Medulla oblongata (tissue), 1 donor: ENCODE results near the gene CCDC14.
"Not testable (repeated sequence)": the region's sequence is repeated elsewhere in the genome, so short reads cannot be mapped to it uniquely, and the experiment has no call there.

Source experiments
- DNase-seq: peaks from one replicate; pipeline ENCODE4 v3.0.0-alpha.2; 2015; ENCODE audit errors: extremely low spot score

CCDC14 gene

GRCh38 chr3:123899300-123899865 lies 61.6 kb downstream of the CCDC14 start:
- no peak for DNase-seq

GRCh38 chr3:123893012-123893411 lies 68.0 kb downstream of the CCDC14 start:
- no peak for DNase-seq

DNA sequence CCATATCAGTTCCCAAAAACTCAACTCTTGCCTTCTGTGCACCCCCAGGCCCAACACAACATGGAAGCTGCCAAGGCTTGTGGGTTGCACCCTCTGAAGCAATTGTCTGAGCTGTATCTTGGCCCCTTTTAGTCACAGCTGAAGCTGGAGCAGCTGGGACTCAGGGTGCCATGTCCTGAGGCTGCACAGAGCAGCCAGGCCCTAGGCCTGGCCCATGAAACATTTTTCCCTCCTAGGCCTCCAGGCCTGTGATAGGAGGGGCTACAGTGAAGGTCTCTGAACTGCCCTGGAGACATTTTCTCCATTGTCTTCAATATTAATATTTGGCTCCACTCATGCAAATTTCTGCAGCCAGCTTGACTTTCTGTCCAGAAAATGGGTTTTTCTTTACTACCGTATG lies 68.8 kb downstream of the CCDC14 start:
- no peak for DNase-seq

DNA sequence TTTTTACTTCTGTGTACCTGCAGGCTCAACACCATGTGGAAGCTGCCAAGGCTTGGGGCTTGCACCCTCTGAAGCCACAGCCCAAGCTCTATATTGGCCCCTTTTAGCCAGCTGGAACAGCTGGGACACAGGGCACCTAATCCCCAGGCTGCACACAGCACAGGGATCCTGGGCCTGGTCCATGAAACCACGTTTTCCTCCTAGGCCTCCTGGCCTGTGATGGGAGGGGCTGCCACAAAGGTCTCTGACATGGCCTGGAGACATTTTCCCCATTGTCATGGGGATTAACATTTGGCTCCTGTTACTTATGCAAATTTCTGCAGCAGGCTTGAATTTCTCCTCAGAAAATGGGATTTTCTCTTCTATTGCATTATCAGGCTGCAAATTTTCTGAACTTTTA lies 70.0 kb downstream of the CCDC14 start:
- DNase-seq = not testable (repeated sequence)

DNA sequence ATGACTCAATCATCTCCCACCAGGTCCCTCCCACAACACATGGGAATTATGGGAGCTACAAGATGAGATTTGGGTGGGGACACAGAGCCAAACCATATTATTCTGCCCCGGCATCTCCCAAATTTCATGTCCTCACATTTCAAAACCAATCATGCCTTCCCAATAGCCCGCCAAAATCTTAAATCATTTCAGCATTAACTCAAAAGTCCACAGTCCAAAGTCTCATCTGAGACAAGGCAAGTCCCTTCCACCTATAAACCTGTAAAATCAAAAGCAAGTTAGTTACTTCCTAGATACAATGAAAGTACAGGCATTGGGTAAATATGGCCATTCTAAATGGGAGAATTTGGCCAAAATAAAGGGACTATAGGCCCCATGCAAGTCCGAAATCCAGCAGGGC lies 70.9 kb downstream of the CCDC14 start:
- DNase-seq = not testable (repeated sequence)

- no peak for DNase-seq
These were observed 76.0 kb downstream of the CCDC14 start for GRCh38 chr3:123884993-123885392.

DNA sequence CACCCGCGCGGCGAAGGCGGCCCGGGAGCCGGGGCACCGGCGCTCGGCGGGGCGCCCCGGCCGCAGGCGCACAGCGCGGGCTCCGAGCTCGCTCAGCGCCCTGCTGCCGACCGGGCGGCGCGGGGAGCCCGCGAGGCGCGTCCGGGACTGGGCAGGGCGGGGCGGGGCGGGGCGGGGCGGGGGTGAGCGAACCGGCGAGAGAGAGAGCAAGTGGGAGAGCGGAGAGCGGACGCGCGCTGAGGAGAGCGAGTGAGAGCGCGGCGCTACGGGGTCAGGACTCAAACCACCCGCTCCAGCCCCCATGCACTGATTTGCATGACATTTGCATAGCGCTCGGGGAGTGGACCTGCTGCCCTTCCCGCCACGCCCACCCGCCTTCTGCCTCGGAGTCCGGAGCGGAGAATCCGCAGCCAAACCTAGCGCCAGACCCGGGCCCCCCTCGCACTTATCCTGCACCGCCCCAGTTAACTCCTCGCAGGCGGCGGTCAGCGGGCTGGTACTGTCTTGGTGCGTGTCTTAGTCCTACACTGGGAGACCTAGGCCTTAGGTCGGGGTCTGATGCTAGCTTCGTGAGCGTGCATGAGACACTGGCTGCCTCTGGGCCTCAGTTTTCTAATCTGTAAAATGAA lies 76.7 kb downstream of the CCDC14 start, which contains the start of gene MYLK:
Gene MYLK (minus strand): TSS at position 130 of the 629 bp plus-strand sequence. CDS start 90,491 bp downstream, outside the sequence.
- peak; percentile 23 for DNase-seq

GRCh38 chr3:123883701-123884202 lies 77.3 kb downstream of the CCDC14 start:
- no peak for DNase-seq

- no peak for DNase-seq
These were observed 77.9 kb downstream of the CCDC14 start for GRCh38 chr3:123883111-123883510.

- DNase-seq = no peak
These were observed 79.3 kb downstream of the CCDC14 start for GRCh38 chr3:123881771-123882170.

DNA sequence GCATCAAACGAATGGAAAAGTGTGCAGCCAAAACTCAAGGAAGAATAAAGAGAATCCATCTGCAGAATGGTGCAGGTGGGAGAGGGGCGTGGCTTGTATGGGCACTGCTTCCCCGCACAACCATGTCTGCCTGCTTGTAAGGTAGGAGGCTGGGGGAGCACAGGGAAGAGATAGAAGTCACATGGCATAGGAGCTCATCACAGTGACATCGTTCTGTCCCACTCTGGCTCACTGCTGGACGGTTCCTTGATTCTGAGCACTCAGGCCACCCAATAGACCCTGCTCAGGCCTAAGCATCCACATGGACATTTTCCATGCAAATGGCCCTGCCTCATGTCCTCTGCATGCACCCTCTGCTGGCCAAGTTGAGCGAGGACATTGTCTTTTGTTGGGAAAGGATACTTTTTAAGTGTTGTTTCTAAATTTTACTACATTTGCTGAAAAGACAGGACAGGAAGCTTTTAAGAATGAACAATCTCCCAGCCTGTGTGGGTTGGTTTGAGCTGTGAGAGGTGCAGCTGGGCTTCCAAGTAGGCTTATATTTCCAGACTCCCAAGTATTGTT lies 79.9 kb downstream of the CCDC14 start:
- peak; percentile 31 for DNase-seq

DNA sequence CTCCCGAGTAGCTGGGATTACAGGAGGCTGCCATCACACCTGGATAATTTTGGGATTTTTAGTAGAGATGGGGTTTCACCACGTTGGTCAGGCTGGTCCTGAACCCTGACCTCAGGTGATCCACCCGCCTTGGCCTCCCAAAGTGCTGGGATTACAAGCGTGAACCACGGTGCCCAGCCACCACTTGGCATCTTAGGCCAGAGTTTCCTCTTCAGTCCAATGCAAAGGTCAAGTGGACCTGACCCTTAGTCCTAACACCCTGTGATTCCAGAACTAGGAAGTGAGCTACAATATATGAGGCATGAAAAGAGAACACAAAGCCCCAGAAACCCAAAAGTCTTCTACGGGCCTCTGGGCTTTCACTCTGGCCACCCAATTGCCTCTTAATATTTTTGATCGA lies 82.2 kb downstream of the CCDC14 start:
- no peak for DNase-seq

- DNase-seq = no peak
These were observed 83.1 kb downstream of the CCDC14 start for GRCh38 chr3:123877965-123878364.

DNA sequence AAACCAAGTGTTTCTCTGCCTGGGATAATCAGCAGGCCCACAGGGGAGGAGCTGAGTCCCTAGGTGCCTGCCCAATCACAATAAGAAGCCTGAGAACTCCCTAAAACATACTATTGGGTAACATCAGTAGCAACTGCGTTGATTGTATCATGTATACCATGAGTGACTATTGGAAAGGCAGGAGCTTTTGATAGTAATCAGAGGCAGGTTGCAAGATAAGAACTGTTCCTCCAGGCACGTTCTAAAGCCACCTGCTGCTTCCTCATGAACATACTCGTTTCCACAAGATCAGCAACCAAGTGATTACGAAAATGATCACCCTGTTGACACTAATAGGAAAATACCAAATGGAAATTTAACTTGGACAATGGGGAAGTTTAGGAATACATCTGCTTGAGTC lies 83.6 kb downstream of the CCDC14 start:
- DNase-seq = no peak

DNA sequence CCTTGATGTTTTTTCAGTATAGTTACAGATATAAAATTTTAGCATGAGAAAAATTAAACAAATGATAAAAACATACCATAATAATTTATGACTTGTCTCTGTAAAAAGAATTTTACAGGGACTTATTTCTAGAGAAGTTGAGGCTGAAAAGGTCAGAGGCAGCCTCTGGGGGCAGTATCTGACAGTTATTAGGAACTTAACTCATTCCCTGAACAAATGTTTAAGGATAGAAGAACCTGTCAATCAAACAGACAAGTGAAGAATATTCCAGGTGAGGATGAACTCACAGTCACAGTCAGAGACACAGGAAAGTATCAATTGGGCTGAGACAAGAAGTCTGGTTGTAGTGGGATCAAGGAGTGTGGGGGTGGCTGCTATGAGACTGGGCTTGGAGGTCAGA lies 84.2 kb downstream of the CCDC14 start:
- DNase-seq = no peak

DNA sequence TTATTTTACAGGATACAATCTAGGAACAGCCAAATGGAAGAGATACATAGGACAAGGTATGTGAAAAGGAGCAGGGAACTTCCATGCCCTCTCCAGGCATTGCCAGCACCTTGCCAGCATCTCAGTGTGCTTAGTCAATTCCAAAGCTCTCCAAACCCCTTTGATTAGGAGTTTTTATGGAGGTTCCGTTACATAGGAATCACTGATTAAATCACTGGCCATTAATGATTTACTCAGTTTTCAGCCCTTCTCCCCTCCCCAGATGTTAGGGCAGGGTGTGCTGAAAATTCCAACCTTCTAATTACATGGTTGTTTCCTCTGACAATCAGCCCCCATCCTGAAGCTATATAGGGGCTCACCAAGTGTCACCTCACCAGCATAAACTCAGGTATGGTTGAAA lies 88.4 kb downstream of the CCDC14 start:
- DNase-seq = no peak

DNA sequence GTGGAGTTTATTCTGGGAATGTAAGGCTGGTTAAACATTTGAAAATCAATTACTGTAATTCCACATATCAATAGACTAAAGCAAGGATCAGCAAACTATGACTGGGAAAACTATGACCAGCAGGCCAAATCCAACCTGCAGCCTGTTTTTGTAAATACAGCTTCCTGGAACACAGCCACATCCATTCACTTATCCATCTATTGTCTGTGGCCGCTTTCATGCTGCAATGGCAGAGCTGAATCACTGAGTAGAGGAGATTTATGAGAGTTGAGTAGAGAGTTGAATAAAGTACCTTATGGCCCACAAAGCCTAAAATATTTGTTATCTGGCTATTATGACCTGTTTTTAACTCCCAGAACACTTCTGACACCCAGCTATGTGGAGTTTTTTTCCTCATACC lies 89.1 kb downstream of the CCDC14 start:
- DNase-seq = no peak

DNA sequence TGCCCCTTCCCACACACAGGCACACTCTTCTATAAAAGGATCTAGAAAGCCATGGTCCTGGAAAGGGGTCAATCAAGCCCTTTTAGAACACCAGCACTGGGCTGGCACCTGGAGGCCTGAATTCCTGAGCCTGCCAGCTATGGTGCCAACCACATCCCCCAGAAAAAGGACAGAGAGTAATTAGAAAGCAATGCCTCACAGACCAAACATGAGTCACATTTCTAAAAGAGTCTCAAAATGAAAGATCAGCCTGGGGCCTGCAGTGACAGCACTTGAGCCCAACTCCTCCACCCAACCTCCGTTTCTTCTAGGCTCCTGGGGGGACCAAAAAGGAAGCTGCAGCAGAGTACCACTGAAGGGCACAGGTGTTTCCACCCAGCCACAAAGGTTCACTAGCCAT lies 91.0 kb downstream of the CCDC14 start:
- no peak for DNase-seq

- no peak for DNase-seq
These were observed 91.9 kb downstream of the CCDC14 start for GRCh38 chr3:123869165-123869564.

- no peak for DNase-seq
These were observed 96.3 kb downstream of the CCDC14 start for GRCh38 chr3:123864706-123865105.
